ENCODE results near the gene CCDC85B.
"Not testable (repeated sequence)": the region's sequence is repeated elsewhere in the genome, so short reads cannot be mapped to it uniquely, and the experiment has no call there.

CCDC85B gene

GRCh38 chr11:65887723-65888162 lies 2.7 kb upstream of the CCDC85B start:
- DNase-seq, result peak; percentile 47

GRCh38 chr11:65888163-65888814 lies 2.2 kb upstream of the CCDC85B start, which contains the start of gene FIBP:
Gene FIBP (minus strand): TSS chr11:65888471. CDS start chr11:65888418, 53 bp downstream.
- DNase-seq, result peak; percentile 98

- DNase-seq, result peak; percentile 49
Measured at GRCh38 chr11:65891219-65892136, 1.0 kb downstream of the CCDC85B start.

- not testable (repeated sequence) for DNase-seq
Measured at GRCh38 chr11:65892137-65892540, 1.7 kb downstream of the CCDC85B start.

- DNase-seq, result no peak
Measured at GRCh38 chr11:65892661-65893317, 2.3 kb downstream of the CCDC85B start.

- no peak for DNase-seq
Measured at GRCh38 chr11:65894034-65894591, 3.6 kb downstream of the CCDC85B start.

- no peak for DNase-seq
Measured at GRCh38 chr11:65895482-65895981, 5.1 kb downstream of the CCDC85B start.

GRCh38 chr11:65896034-65896999 lies 5.8 kb downstream of the CCDC85B start:
- DNase-seq, result no peak

- no peak for DNase-seq
Measured at GRCh38 chr11:65897020-65897471, 6.6 kb downstream of the CCDC85B start.

GRCh38 chr11:65898656-65899355 lies 8.3 kb downstream of the CCDC85B start:
- no peak for DNase-seq

GRCh38 chr11:65899356-65900124 lies 9.1 kb downstream of the CCDC85B start:
- DNase-seq, result peak; percentile 86

GRCh38 chr11:65900125-65900898 lies 9.8 kb downstream of the CCDC85B start, which contains the start of gene FOSL1:
Gene FOSL1 (minus strand): TSS chr11:65900388. CDS start chr11:65900339, 49 bp downstream.
- DNase-seq, result peak; percentile 97

GRCh38 chr11:65900899-65901180 lies 10.4 kb downstream of the CCDC85B start:
- no peak for DNase-seq

- peak; percentile 96 for DNase-seq
Measured at GRCh38 chr11:65903068-65903481, 12.6 kb downstream of the CCDC85B start.

GRCh38 chr11:65903715-65904114 lies 13.2 kb downstream of the CCDC85B start:
- no peak for DNase-seq

- peak; percentile 54 for DNase-seq
Measured at GRCh38 chr11:65906602-65907001, 16.1 kb downstream of the CCDC85B start.

- no peak for DNase-seq
Measured at GRCh38 chr11:65907878-65908277, 17.4 kb downstream of the CCDC85B start.

GRCh38 chr11:65911682-65912568 lies 21.5 kb downstream of the CCDC85B start:
- peak; percentile 96 for DNase-seq
